Germinal center (tissue), 1 donor: ENCODE results near the gene NR1H4.
"Not testable (repeated sequence)": the region's sequence is repeated elsewhere in the genome, so short reads cannot be mapped to it uniquely, and the experiment has no call there.

Experiments used
- DNase-seq: peaks from one replicate; pipeline ENCODE4 v3.0.0; 2012; ENCODE audit warnings: mixed read lengths, low spot score

Gene NR1H4

DNA sequence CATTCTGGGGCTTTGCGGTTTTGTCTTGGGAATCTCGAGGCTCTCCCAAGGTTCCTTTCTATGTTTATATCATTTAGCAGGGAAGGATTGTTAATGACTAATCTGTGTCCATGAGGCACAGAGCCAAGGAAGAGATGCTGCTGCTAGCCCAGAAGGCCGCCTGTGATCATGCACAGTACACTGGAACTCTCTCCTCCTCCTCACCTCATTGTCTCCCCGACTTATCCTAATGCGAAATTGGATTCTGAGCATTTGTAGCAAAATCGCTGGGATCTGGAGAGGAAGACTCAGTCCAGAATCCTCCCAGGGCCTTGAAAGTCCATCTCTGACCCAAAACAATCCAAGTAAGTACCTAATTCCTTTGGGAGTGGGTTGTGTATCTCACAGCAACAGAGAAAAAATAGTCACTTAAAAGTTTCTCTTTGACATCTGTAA is at the start of gene NR1H4:
Gene NR1H4 (plus strand): TSS at position 151 of the 435 bp plus-strand sequence. CDS start 19,458 bp downstream, outside the sequence.
- DNase-seq = no peak

DNA sequence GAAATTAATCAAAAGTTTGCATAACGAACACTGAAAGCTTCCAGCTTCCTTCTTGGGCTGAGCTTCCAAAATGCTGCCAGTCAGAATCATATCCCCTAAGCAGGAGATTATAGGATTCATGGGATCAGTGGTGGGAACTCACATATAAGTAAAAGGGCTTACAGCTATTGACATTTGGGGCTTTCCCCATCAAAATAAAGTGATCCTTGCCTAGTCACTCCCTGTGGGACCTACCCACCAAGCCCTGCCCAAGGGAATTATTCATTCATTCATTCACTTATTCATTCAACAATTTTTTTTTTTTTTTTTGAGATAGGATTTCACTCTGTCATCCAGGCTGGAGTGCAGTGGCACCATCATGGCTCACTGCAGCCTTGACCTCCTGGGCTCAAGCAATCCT is 47.5 kb upstream of the NR1H4 start:
- no peak for DNase-seq

DNA sequence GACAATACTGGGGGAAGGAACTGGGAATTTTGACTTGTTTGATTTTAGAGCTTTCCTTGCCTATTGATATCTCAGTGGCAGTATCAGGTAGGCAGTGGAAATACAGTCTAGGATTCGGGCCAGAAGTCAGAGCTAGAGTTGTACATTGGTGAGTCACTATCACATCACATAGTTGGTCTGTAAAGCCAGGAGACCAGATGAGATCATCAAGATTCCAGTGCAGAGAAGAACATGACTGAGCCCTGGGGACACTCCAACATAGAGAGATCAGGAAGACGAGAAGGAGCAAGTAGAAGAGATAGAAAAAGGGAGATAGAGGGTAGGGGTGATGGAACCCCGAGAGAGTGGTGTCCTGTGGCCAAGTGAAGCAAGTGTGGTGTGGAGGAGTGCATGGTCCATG is 46.6 kb upstream of the NR1H4 start:
- no peak for DNase-seq

DNA sequence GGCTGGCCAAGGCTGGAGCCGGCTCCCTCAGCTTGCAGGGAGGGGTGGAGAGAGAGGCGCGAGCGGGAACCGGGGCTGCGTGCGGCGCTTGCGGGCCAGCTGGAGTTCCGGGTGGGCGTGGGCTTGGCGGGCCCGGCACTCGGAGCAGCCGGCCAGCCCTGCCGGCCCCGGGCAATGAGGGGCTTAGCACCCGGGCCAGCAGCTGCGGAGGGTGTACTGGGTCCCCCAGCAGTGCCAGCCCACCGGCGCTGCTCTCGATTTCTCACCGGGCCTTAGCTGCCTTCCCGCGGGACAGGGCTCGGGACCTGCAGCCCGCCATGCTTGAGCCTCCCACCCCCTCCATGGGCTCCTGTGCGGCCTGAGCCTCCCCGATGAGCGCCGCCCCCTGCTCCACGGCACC is 43.4 kb upstream of the NR1H4 start:
- DNase-seq = not testable (repeated sequence)

DNA sequence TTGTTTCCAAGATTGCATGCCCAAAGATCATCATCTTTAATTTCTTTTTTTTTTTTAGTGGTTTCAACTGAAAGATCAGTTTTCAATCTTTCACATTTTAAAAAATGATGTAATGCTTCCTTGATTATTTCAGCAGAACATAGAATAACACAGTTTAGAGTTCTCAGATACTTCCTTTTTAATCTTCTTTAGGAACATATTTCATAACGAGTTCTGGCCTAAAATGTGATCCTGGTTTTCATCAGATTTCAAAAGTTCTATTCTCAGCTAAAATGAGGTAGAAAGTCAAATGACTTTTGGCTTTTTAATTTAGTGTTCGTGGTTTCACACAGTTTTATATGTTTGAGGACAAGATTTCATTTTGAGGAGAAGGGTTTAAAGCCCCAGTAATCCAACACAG is 40.0 kb upstream of the NR1H4 start:
- no peak for DNase-seq

DNA sequence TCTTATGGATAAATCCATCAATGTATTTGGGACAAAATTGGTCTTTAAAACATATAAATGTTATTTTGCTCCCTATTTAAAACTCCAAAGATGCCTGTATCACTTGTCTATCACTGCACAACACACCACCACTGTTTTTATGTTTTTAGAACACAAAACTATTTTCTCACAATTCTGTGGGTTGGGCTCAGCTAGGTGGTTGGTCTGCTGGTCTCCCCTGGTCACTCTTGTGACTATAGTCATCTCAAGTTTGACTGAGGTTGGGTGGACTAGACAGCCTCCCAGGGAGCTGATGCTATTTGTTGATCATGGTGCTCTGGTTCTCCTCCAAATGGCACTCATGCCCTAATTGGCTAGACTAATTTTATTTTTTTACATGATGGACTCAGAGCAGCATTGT is 39.5 kb upstream of the NR1H4 start:
- DNase-seq = no peak

DNA sequence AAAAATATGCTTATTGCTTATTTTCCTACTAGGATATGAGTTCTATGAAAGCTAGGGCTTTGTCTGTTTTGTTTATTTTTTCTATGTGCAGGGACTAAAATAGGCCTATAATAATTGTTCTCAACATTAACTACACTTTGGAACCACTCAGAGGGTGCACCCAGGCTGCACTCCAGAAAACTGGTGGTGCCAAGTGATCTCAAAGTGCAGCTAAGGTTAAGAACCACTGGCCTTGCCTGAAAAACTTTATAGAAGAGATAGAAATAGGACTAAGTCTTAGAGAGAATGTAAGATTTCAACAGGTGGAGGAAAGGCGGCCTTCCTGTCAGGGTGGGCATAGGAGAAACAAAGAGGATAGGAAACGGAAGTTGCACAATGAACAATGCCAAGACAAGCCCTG is 37.7 kb upstream of the NR1H4 start:
- no peak for DNase-seq

DNA sequence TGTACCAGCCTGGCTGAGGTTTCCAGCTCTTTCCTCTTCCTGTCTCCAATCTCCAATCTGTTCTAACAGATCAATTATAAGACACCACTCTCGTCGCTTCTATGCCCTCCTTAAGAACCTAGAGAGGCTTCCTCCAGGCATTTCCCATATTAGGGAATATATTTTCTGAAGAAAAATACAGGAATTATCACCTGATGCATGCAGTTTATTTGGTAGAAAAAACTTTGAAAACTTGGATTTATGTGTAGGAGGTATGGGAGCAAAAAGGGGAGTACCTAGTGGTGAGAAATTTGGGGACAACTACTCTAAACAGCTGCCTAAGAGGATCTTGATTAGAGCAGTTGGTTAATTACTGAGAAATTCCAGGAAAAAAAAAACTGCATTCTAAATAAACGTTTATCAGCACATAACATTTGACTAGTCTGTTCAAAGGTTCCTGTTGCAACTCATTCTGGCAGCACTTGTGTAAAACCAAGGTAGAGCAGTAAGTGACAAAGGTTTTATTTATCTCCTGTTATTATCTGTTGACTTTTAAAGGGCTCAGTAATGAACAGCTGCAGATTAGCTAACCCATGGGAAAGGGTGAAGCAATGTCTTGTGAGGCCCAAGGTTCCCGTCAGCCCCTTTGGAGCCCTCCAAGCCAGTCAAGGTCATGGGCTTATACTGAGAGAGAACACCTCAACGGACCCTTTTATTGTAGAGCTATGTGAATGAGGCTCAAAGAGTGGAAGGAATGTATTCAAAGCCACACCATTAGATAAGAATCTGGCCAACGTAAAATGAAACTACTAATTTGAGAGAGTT is 36.4 kb upstream of the NR1H4 start:
- DNase-seq = no peak

DNA sequence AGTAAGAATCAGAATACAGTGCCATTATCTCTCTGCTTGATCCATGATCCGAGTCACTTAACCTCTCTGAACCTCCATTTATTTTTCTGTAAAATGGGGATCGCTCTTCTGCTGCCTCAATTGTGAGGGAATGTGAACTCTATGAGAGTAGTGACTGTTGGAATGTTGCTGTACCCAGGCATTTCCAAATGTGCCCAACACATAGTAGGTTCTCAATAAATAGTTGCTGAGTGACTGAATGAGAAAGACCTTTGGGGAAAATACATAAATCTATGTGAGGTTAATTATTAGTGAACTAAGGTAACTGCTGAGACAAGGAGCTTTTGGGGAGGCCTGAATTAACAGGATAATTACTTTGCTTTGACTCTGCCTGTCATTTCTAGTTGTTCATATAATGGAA is 33.9 kb upstream of the NR1H4 start:
- no peak for DNase-seq

DNA sequence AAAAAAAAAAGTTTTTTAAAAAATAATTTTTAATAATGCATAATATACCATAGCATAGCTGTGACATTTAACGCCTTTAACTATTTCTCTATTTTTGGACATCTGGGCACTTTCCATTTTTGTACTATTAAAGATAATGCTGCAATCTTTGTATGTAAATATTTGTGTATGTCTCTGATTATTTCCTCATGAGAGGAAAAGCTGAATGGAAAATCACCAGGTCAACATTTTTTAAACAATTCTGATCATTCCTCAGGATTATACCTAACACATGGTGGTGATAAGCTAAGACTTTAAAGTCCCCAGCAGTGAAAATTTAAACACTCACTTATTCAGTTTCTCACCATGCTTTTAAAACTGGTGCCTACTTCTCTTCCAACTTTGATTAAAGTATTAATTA is 31.3 kb upstream of the NR1H4 start:
- DNase-seq = no peak

DNA sequence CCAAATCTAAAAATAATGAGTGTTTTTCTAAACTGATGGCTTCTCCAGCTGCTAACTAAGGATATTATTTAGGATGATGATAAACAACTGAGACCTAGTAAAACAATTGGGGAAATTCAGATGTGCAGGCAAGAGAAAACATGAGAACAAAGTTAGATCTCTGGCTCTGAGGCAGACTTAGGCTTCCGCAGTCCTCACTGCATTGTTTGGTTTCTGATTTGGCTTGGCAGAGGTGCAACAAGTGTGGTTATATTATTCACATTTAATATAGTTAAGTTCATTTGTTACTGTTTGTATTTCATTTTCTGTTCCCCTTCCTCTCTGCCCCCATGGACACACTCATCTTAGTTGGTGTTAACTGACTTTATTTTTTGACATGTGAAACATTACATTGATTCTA is 30.2 kb upstream of the NR1H4 start:
- DNase-seq = no peak

DNA sequence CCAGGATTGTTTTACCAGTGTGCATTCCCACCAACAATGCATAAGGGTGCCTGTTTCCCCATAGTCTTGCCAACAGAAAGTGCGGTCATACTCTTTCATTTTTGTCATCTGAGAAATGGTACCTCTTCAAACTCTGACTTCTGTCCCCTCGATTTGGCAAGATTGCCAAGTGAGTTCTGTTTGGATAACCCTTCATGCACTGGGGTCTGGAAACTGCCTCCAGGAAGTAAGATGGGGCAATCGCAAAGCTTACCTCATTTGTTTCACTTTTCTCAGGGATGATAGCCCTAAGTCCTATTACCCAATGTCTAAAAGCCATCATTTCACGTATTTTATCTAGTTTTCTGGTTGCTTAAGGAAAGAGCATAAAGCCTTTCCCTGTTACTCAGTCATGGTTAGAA is 28.6 kb upstream of the NR1H4 start:
- DNase-seq = no peak

DNA sequence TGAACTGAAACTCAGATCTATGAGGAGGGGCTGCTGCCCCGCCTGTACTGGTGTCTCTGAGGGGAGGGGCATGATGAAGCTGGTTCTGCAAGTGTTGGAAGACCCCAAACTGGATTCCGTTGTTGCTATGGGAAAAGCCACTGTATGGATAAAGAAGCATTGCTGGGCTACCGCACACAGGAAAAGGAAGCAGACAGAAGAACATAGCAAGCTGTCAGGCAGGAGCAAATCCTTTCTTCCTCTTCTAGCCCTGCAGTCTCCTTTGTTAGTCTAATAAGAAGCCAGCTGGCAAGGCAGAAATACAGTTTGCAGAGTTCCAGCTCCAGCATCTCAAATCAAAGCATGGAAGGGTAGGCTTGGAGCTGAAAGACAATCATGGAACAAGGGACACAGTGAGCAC is 26.3 kb upstream of the NR1H4 start:
- DNase-seq = no peak

DNA sequence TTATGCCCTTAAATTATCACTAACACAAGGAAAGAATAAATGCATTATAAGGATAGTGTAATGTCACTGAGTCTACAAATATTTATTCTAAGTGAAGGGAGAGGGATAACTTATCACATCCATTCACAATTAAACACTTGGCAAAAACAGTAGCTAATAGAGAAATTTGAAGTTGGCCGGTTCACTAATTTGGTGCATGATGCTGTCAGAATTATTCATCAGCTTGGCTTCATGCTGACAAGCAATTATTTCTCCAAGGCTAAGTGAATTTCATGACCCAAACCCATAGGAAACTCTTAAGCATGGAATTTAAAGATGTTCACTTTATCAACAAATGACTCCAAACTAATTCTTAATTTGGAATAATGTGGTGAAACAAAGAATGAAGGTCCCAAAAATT is 25.0 kb upstream of the NR1H4 start:
- no peak for DNase-seq

DNA sequence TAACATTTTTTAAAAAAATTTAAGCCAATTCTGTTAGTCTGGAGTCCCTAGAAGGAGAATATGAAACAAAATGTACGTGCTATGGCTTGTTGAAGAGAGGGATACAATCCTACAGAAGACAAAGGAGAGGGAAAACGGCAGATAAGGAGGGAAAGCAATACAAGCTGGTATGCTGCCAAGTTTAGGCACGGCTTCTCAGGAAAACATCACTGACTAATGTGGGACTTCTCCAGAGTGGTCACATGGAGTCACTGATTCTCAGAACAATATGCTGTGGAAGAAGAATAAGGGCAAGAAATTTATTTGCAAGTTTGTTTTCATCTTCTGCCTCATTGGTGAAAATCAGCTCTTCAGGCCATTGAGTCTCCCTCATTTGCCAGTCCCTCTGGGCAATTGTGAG is 22.9 kb upstream of the NR1H4 start:
- no peak for DNase-seq

DNA sequence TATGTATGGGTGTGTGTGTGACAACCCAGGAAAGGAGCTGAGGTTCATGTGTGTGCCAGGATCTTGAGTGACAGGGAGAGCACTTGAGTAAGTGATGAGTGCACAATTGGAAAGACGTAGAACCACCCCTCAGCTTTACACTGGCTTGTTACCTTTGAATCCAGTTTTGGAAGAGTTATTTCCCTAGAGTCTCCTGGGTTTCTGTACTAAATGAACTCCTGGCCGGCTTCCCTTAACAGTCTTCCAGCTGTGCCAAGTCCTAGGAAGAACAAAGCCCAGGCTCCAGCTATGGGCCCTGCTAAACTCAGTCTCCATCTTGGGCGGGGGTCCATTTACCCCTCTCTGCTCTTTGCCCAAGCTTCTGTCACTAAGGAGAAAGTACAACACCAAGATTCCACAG is 19.7 kb upstream of the NR1H4 start:
- DNase-seq = no peak

DNA sequence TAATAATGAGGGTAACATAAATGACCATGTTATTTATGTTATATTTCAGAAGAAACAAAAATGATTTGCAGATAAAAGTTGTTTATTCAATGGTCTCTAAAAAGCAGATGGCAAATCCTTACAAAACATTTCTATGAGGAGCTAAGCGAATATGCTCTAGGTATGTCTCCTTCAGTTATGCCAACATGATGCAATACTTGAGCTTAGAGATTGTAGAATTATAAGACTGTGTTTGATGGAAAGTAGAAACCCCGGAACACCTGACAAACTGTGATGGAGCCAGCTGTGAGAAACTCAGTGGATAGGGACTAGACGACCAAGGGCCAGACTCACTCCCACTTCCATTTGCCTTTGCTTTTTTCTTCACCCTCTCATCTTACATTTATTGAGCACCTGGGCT is 17.8 kb upstream of the NR1H4 start:
- no peak for DNase-seq

DNA sequence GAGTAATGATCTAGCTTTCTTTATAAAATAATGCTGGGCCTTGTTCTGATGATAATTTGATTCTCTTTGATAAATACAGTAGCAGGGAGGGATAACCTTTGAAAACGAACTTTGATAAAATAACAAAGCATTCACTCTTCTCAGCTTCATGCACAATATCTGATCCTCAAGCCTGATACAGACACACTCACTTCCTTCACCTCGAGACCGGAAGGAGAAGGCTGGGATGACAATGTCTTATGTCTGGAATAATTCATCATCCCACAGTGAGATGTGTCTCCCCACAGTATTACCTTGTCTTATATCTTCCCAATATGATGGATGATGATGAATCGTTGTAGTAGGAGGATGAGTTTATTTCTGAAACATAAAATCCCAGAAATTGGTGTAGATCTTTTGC is 15.5 kb upstream of the NR1H4 start:
- no peak for DNase-seq

DNA sequence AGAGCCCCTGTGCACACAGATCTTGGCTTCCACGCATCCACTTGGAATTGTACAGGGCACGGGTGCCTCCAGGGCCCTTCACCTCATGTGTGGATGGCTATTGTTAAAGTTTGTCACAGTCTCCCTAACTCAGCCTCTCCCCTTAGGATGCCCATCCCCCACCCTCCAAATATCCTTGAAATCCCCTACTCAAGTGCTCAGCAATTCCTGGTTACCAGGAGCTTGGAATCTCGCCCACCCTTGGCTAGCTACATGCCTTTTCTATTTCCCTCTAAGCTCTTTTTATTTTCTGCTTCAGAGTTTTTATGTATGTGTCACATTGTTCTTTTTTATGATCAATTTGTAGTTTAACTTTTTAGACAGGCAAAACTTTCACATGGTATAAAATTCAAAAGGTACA is 13.0 kb upstream of the NR1H4 start:
- no peak for DNase-seq

DNA sequence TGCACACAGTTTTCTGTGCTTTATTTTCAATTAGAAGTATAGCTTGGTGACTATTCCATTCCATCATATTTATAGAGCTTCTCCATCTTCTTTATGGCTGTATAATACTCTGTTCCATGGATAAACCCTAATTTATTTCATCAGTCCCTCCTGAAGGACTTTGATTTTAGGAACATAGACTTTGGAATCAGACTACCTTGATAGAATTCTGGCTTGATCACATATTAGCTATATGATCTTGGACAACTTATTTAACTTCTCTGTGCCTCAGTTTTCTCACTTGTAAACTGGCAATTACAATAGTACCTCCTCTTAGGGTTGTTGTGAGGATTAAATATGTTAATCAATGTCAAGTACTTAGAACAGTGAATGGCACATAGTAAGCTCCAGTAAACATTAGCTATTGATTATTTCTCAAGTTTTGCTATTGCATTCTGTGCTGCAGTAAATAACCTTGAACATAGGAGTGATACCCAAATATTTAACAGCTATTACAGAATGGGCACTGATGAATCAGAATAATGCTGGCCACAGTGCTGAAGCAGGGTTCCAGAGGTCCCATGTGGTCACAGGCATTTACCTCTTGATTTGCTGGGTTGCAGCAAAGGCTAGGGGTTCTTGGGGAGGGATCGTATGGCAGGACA is 12.2 kb upstream of the NR1H4 start:
- no peak for DNase-seq

DNA sequence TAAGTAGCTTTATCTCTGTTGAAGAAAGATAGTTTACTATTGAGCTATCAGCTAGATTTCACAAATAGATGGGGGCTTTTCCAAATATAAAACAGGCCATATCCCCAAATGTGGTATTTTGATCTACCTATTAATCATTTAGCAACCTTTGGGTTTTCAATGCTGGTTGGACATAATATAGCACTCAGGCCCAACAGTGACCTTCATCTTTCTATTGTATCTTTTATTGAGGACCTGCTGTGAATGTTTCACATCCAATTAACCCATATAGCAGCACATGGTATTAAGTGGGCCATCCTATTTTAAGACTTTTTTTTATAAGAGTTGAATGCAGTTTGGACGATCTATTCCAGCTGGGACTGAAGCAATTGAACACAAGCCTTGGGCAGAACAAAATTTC is 10.0 kb upstream of the NR1H4 start:
- no peak for DNase-seq

DNA sequence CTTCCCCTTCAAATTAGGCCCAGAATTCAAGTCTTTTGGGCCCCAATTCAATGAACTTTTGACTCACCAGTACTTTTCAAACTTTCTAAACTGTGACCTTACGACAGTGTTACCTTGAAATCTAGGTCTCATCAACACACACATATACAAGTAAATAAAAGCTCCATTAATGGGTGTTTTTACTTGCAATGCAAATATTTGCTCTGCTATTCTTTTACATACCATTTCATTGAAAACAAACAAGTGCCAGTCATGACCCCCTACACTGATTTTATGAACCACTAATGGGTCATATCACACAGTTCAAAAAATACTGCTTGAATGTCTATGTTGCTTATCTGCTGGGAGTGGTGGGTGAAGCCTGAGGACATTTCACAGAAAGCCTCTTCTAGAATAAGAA is 9.1 kb upstream of the NR1H4 start:
- DNase-seq = no peak

DNA sequence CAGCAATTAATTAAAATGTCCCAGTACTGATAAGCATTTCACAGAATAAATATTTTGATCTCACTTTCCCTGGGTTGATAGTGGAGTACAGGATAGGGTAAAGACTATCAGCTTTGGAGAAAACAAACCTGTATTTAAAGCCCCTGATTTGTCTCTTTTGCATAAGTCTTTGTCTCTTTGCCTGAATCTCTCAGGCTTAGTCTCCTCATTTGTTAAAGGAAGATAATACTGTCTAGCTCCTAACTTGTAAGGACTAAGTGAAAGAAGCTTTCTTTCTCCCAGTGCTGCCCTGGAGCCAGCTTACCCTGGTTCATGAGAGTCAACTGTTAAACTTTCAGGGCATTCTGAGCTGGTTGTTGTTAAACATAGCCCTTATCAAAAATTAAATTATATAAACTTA is 5.5 kb upstream of the NR1H4 start:
- DNase-seq = no peak

DNA sequence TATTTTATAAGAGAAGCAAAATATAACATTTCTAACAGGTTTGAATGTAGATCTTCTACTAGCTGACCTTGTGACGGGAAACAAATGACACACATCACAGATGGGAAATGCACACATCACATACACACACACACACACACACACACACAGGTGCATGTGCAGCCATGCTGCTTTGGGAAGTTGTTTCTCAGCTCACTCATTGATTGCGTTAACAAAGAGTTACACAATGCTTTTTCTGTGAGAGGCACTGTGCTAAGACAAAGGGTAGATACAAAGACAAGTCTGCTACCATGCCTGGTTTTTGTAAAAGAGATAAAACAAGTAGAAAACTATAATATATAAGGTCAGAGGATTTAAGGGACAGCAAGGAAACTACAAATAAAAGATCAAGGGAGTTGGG is 1.3 kb upstream of the NR1H4 start:
- DNase-seq = no peak
